PC-3 (cell line): ENCODE measurements around the gene SLC6A15. TPM values are rescaled to one million over a fixed set of nuclear protein-coding genes. Genes with fewer than 3 reads are reported as not detected.

Experiments
- ATAC-seq: fragments of 200-7000 bp; cut with Tn5 transposase; 2 replicates; pipeline ENCODE4 v1.9.1; 2020; ENCODE audit warnings: mild to moderate bottlenecking, moderate library complexity
- BruUV-seq: library from RNA; stranded (reverse); fragments of 400-500 nt; replicated peaks from 2 replicates; lab custom pipeline; 2021; lab: Mats Ljungman, UMichigan
- CTCF ChIA-PET: fragments of 300-600 bp; sonication (Branson Sonifier 250); formaldehyde crosslinking; loops from one replicate; lab custom pipeline; 2022; ENCODE audit warnings: antibody characterized with exemption; lab: Charles Lee
- POLR2A ChIA-PET: fragments of 300-600 bp; sonication (Branson Sonifier 250); formaldehyde crosslinking; loops from one replicate; lab custom pipeline; 2022; ENCODE audit warnings: antibody characterized with exemption; ENCODE audit not compliant: unreplicated experiment; lab: Charles Lee
- DNase-seq: peaks from one replicate; pipeline ENCODE4 v3.0.0-alpha.2; 2015
- H2AFZ ChIP-seq: fragments of 300-600 bp; sonication (generic); 2 replicates; pipeline ENCODE4 v1.6.0; 2016; ENCODE audit warnings: antibody characterized with exemption, low read length
- H3F3A ChIP-seq: fragments of 300-600 bp; sonication (generic); one replicate; pipeline ENCODE4 v1.6.0; 2017; ENCODE audit warnings: antibody characterized with exemption, low read length, control low read depth, mild to moderate bottlenecking; ENCODE audit not compliant: unreplicated experiment
- H3K27ac ChIP-seq: fragments of 300-600 bp; sonication (generic); 2 replicates; pipeline ENCODE4 v1.5.1; 2016; ENCODE audit warnings: mild to moderate bottlenecking, low read length
- H3K27me3 ChIP-seq: fragments of 300-600 bp; sonication (generic); 2 replicates; pipeline ENCODE4 v1.6.1; 2016; ENCODE audit warnings: low read length, mixed read lengths
- H3K36me3 ChIP-seq: fragments of 300-600 bp; sonication (generic); 2 replicates; pipeline ENCODE4 v1.6.1; 2016; ENCODE audit warnings: low read depth, mixed run types, low read length, mixed read lengths
- H3K4me1 ChIP-seq: fragments of 300-600 bp; sonication (generic); 2 replicates; pipeline ENCODE4 v1.5.1; 2016; ENCODE audit warnings: low read length; ENCODE audit not compliant: insufficient read depth
- H3K4me2 ChIP-seq: fragments of 300-600 bp; sonication (generic); 2 replicates; pipeline ENCODE4 v1.6.0; 2016; ENCODE audit warnings: low read length
- H3K4me3 ChIP-seq: fragments of 300-600 bp; sonication (generic); 2 replicates; pipeline ENCODE4 v1.5.1; 2016; ENCODE audit warnings: mild to moderate bottlenecking, low read length, mixed read lengths
- H3K79me2 ChIP-seq: fragments of 300-600 bp; sonication (generic); 2 replicates; pipeline ENCODE4 v1.6.1; 2017; ENCODE audit warnings: low read length, mixed read lengths
- H3K9ac ChIP-seq: fragments of 300-600 bp; sonication (generic); 2 replicates; pipeline ENCODE4 v1.6.0; 2016; ENCODE audit warnings: mild to moderate bottlenecking, low read length
- H3K9me2 ChIP-seq: fragments of 300-600 bp; sonication (generic); replicated peaks from 2 replicates; pipeline ENCODE4 v1.6.1; 2016; ENCODE audit warnings: mixed run types, low read length, mixed read lengths
- H3K9me3 ChIP-seq: fragments of 300-600 bp; sonication (generic); 2 replicates; pipeline ENCODE4 v1.6.1; 2016; ENCODE audit warnings: low read length, mixed read lengths
- H4K20me1 ChIP-seq: fragments of 300-600 bp; sonication (generic); 2 replicates; pipeline ENCODE4 v1.6.1; 2016; ENCODE audit warnings: low read length, mixed read lengths
- EZH2 ChIP-seq: fragments of 300-600 bp; sonication (generic); IDR thresholded peaks from one replicate; pipeline ENCODE4 v1.6.1; 2017; ENCODE audit warnings: antibody characterized with exemption, mild to moderate bottlenecking, low read length; ENCODE audit not compliant: unreplicated experiment
- EZH2phosphoT487 ChIP-seq: fragments of 300-600 bp; sonication (generic); IDR thresholded peaks from 2 replicates; pipeline ENCODE4 v1.6.1; 2018; ENCODE audit warnings: mild to moderate bottlenecking, antibody characterized with exemption, low read length, borderline replicate concordance
- intact Hi-C: fragments of 100-400 bp; cut with micrococcal nuclease; formaldehyde crosslinking; loops from 2 replicates; pipeline ENCODE4 v1.9.0; 2023
- total RNA-seq: library from RNA; depleted of rRNA; stranded (reverse); fragments of >200 nt; gene quantifications from 2 replicates; pipeline ENCODE4 v1.2.3, GENCODE V29; 2014
- TF ChIP-seq, protein P1 (sequence below): fragments of 300-600 bp; sonication (generic); conservative IDR thresholded peaks from 2 replicates; pipeline ENCODE4 v1.5.1; 2017; ENCODE audit warnings: antibody characterized with exemption, low read depth, mild to moderate bottlenecking, low read length

Gene SLC6A15
- total RNA-seq, 1 experiment from 2014 or later, result not detected

GRCh38 chr12:84813780-84814663, 98.6 kb downstream of the SLC6A15 start:
- Histone ChIP-seq H3K27ac (no peak overlapping the region), H2AFZ (no peak overlapping the region), H3K79me2 (no peaks in the 10 kb centered on the region), H3K9ac (no peak overlapping the region), H3K4me2 (no peak overlapping the region), H3K27me3 (no peaks in the 10 kb centered on the region), H3K9me3 (no peaks in the 10 kb centered on the region), H3F3A (no peaks in the 10 kb centered on the region), H3K9me2 (no peaks in the 10 kb centered on the region), H3K4me3 (no peak overlapping the region), H4K20me1 (no peaks in the 10 kb centered on the region), H3K36me3 (no peaks in the 10 kb centered on the region), H3K4me1 (peaks cover 16% of the 10 kb centered on the region)
- BruUV-seq, result no TSS peak
- ChIA-PET POLR2A (no interaction called here), CTCF (no interaction called here)
- intact Hi-C loops, result no loop called here
- ATAC-seq (no peak), DNase-seq (no peak)
- no peak for TF ChIP-seq EZH2
- no peak for TF ChIP-seq EZH2phosphoT487
- TF ChIP-seq, protein P1, sequence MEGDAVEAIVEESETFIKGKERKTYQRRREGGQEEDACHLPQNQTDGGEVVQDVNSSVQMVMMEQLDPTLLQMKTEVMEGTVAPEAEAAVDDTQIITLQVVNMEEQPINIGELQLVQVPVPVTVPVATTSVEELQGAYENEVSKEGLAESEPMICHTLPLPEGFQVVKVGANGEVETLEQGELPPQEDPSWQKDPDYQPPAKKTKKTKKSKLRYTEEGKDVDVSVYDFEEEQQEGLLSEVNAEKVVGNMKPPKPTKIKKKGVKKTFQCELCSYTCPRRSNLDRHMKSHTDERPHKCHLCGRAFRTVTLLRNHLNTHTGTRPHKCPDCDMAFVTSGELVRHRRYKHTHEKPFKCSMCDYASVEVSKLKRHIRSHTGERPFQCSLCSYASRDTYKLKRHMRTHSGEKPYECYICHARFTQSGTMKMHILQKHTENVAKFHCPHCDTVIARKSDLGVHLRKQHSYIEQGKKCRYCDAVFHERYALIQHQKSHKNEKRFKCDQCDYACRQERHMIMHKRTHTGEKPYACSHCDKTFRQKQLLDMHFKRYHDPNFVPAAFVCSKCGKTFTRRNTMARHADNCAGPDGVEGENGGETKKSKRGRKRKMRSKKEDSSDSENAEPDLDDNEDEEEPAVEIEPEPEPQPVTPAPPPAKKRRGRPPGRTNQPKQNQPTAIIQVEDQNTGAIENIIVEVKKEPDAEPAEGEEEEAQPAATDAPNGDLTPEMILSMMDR, result no peak

DNA sequence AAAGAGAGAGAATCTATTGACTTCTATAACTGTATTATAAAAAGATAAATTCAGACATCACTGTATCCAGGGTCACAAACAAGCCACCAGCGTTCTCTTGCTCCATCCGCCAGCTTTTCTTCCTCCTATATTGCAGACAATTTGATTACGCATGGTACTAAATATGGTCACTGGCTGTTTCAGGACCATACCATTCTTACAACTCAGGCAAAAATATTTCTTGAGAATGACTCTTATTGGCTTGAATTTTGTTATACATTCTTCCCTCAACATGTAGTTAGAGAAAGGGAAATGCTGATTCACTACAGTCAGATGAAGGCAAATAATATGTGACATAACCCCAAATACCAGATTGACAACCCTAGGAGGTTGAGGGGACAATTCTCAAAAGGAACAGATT, 101.3 kb downstream of the SLC6A15 start:
- peaks cover 21% of the 10 kb centered on the region for H3K4me1 ChIP-seq
- DNase-seq (no peak), ATAC-seq (no peak)
- TF ChIP-seq EZH2phosphoT487 (no peak), EZH2 (no peak)
- TF ChIP-seq, protein P1, result no peak
- H3K36me3 ChIP-seq, result no peaks in the 10 kb centered on the region
- ChIA-PET CTCF (no interaction called here), POLR2A (interaction anchor here (0.7 kb wide), 1 partner anchor 179 kb away, joined by 8 read pairs; no protein-coding TSS in a partner anchor)
- no peaks in the 10 kb centered on the region for H3K27me3 ChIP-seq
- no peaks in the 10 kb centered on the region for H3K79me2 ChIP-seq
- no peak overlapping the region for H3K4me3 ChIP-seq
- no peaks in the 10 kb centered on the region for H3K9me3 ChIP-seq
- no peaks in the 10 kb centered on the region for H3F3A ChIP-seq
- intact Hi-C loops, result no loop called here
- H3K4me2 ChIP-seq, result no peak overlapping the region
- H3K9me2 ChIP-seq, result no peaks in the 10 kb centered on the region
- H2AFZ ChIP-seq, result no peak overlapping the region
- no peak overlapping the region for H3K27ac ChIP-seq
- no peaks in the 10 kb centered on the region for H4K20me1 ChIP-seq
- no peak overlapping the region for H3K9ac ChIP-seq
- BruUV-seq, result no TSS peak

DNA sequence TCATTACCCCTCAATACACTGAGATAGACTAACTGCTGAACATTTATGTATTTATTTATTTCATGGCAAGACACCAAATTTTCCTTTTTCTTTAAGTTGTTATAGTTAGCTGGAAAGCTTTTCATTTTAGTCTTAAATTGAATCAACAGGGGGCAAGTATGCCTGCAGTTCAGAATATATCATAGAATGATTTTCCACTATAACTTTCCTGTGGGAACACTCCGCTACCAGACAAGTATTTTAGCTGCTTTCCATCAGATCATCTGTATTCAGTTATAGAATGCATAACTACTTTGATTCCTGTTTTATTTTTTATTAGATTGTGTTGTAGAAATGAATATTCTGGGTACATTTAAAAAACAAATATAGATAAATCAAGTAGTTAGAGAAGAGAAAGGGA, 102.0 kb downstream of the SLC6A15 start:
- CTCF ChIA-PET, result no interaction called here
- no peak overlapping the region for H3K9ac ChIP-seq
- no peaks in the 10 kb centered on the region for H3K9me2 ChIP-seq
- no peaks in the 10 kb centered on the region for H3K79me2 ChIP-seq
- no TSS peak for BruUV-seq
- no peak overlapping the region for H3K27ac ChIP-seq
- no peak overlapping the region for H3K4me2 ChIP-seq
- DNase-seq (no peak), ATAC-seq (no peak)
- intact Hi-C loops, result no loop called here
- no peaks in the 10 kb centered on the region for H3K9me3 ChIP-seq
- no peak overlapping the region for H3K4me3 ChIP-seq
- no peaks in the 10 kb centered on the region for H3K27me3 ChIP-seq
- no peak for TF ChIP-seq EZH2phosphoT487
- TF ChIP-seq EZH2, result no peak
- TF ChIP-seq, protein P1, result no peak
- no peaks in the 10 kb centered on the region for H3F3A ChIP-seq
- H3K4me1 ChIP-seq, result peaks cover 21% of the 10 kb centered on the region
- no peak overlapping the region for H2AFZ ChIP-seq
- H4K20me1 ChIP-seq, result no peaks in the 10 kb centered on the region
- POLR2A ChIA-PET, result interaction anchor here (0.5 kb wide), 1 partner anchor 296 kb away, joined by 3 read pairs; no protein-coding TSS in a partner anchor
- no peaks in the 10 kb centered on the region for H3K36me3 ChIP-seq
